HG02840 (cell line): ENCODE measurements around the gene GARIN1A.
"Not testable (repeated sequence)": the region's sequence is repeated elsewhere in the genome, so short reads cannot be mapped to it uniquely, and the experiment has no call there.

ENCODE experiments used
- ATAC-seq: cut with Tn5 transposase; IDR thresholded peaks from one replicate; pipeline ENCODE4 v1.9.1; 2021; ENCODE audit warnings: mild to moderate bottlenecking, moderate library complexity, moderate number of reproducible peaks; ENCODE audit not compliant: unreplicated experiment, low FRiP score

GARIN1A gene

DNA sequence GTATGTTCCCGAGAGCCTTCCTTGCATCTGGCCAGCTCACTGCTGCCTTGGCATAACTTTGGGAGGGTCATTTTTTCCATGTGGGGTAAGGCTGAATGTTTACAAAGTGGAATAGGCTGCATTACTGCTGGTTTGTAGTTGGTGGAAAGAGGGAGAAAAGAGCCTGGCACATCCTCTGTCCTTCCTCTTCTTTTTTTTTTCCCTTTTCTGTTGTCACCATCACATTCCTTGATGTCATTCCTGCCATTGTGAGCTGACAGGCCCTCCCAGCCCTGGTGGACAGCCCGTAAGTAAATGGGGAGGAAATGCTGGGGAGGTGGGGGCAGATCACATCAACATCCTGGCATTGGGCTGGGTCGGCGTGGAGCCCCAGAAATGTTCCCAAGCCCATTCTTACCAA is at the start of gene GARIN1A:
GARIN1A (plus strand) TSS at position 301 of the 400 bp plus-strand sequence. CDS start 106 bp downstream, outside the sequence.
- ATAC-seq = no peak

DNA sequence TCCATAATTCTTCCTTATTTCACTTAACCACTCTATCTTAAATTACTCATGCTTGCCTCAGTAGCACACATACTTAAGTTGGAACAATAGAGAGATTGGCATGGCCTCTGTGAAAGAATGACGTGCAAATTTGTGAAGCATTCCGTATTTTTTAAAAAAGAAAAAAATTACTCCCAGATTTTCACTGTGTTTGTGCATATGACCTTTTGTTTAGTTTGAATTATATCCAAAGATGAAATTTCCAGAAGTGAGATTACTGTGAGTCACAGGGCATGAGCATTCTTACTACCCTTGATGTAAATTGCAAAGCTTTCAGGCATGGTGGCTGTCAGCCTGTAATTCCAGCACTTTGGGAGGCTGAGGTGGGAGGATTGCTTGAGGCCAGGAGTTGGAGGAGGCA is 45.0 kb upstream of the GARIN1A start:
- ATAC-seq = not testable (repeated sequence)

DNA sequence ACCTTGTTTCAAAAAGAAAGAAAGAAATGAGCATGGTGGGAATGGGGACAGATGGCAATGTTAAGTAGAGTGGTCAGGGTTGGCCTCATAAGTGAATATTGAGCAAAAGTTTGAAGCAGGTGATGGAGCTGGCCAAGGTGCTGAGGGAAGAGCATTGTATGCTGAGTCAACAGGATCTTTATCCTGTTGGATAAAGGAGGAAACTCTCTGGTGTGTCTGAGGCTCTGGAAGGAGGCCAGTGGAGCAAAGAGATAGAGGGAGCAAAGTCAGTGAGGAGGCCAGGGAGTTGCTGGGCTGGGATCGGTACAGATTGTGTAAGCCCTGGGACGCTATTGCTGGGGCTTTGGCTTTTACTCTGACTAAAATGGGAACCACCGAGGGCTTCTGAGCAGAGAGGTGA is 38.2 kb upstream of the GARIN1A start:
- not testable (repeated sequence) for ATAC-seq

DNA sequence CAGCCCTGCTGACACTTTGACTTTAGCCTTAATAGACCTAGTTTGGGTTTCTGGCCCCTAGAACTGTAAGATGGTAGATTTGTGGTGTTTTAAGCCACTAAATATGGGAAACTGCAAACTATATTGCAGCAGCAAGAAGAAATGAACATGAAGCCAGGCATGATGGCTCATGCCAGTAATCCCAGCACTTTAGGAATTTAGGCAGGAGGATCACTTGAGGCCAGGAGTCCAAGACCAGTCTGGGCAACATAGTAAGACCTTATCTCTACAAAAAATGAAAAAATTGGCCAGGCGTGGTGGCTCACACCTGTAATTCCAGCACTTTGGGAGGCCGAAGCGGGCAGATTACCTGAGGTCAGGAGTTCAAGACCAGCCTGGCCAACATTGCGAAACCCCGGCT is 26.9 kb upstream of the GARIN1A start:
- not testable (repeated sequence) for ATAC-seq

DNA sequence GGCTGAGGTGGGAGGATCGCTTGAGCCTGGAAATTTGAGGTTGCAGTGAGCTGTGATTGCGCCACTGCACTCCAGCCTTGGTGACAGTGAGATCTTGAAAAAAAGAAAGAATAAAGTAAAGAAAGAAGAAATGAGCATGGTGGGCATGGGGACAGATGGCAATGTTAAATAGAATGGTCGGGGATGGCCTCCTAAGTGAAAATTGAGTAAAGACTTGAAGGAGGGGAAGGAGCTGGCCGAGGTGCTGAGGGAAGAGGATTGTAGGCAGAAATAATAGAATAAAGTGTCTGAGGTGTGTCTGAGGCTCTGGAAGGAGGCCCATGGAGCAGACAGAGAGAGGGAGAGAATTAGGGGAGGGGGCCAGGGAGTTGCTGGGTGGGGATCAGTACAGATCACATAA is 26.2 kb upstream of the GARIN1A start:
- not testable (repeated sequence) for ATAC-seq

DNA sequence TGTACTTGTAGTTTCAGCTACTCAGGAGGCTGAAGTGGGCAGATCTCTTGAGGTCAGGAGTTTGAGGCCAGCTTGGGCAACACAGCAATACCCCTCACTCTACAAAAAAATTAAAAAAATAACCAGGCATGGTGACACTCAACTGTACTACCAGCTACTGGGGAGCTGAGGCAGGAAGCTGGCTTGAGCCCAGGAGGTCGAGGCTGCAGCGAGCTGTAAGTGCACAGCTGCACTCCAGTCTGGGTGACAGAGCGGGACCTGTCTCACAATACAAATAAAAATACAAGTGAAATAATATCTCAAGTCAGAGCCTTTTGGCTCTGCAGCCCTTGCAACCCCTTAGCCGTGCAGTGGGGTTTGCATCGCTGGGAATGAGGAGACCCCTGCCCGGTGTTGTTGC is 25.2 kb upstream of the GARIN1A start:
- not testable (repeated sequence) for ATAC-seq

DNA sequence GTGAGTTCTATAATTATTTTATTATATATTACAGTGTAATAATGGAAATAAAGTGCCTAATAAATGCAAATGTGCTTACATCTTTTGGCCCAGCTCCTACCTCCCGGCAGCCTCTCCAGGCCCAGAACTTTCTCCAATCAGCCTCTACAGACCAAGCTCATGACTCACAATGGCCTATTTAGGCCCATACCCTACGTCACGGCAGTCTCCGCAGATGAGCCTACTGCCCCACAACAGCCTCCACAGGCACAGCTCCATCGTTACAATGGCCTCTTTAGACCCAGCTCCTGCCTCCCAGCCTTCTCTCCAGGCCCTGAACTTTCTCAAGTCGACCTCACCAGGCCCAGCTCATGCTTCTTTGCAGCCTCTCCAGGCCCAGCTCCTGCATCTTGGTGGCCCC is 21.0 kb upstream of the GARIN1A start:
- ATAC-seq = not testable (repeated sequence)

DNA sequence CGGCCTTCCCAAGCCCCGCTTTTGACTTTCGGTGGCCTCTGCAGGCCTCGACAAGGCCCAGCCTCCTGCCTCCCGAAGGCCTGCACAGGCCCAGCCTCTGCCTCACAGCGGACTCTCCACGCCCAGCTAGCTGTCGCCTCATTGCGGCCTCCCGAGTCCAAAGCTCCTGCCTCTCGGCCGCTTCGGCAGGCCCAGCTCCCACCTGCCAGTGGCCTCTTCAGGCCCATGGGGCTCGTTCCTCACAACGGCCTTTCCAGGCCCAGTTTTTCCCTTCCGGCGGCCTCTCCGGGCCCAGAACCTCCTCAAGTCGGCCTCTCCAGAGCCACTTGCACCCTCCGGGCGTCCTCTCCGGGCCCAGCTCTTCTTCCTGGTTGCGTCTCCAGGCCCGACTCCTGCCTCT is 19.5 kb upstream of the GARIN1A start:
- ATAC-seq = not testable (repeated sequence)

DNA sequence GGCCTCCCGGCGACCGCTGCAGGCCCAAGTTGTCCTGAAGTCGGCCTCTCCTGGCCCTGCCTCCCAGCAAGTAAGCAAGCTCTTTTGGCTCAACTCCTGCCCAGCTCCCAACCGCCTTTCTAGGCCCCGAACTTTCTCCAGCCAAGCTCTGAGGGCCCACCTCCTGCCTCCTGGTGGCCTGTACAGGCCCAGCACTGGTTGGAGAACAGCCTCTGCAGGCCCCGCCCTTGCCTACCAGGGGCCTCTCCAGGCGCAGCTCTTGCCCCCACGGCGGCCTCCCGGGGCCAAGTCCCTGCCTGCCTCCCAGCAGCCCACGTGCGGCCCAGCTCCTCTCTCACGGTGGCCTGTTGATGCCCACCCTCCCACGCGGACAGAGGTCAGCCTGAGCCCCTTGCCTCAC is 18.9 kb upstream of the GARIN1A start:
- ATAC-seq = not testable (repeated sequence)

DNA sequence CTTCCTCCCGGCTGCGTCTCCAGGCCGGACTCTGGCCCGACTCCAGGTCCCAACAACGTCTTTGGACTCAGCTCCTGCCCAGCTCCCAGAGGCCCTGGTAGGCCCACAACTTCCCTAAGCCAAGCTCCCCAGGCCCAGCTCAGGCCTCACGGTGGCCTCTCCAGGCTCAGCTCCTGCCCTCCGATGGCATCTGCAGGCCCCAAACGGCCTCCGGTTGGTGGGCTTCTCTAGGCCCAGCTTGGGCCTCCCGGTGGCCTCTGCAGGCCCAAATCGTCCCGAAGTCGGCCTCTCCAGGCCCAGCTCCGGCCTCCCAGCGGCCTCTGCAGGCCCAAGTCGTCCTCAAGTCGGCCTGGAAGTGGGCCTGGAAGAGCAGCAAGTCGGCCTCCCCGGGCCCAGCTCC is 18.0 kb upstream of the GARIN1A start:
- not testable (repeated sequence) for ATAC-seq

DNA sequence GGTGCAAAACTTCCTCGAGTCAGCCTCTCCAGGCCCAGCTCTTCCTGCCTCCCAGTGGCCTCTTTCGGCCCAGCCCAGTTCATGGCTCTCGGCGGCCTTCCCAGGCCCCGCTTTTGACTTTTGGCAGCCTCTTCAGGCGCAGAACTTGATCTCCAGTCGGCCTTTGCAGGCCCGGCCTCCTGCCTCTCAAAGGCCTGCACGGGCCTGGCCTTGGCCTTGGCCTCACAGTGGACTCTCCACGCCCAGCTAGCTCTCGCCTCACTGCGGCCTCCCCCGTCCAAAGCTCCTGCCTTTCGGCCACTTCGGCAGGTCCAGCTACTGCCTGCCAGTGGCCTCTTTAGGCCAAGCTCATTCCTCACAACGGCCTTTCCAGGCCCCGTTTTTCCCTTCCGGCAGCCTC is 17.6 kb upstream of the GARIN1A start:
- not testable (repeated sequence) for ATAC-seq

DNA sequence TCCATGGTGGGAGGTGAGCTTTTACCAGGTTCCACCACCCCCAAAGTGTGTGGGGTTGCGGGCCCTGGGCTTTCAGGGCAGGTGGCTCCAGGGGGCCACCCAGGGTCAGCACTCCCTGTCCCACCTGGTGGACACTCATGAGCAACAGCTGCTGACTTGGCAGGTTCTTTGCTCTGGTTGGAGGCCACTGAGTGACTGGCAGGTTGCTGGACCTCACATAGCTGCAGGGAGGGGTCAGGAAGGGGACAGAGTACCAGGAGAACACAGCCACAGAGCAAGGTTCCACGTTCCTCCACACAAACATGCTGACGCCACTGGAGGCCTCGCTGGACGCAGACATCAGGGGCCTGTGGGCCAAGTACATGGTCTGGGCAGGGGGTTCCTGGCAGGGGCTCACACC is 13.7 kb upstream of the GARIN1A start:
- not testable (repeated sequence) for ATAC-seq

DNA sequence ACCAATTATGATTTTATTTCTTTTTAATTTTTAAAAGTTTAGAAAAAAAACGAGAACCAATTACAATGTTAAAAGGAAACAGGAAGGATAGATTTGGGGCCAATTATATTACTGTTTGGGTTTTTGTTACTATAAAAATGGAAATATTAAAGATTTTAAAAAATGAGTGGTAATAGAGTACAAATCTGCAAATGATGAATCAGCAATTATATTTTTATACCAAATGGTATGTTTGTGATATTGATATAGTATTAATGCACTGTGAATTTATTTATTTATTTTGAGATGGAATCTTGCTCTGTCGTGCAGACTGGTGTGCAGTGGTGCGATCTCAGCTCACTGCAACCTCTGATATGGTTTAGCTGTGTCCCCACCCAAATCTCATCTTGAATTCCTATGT is 11.5 kb upstream of the GARIN1A start:
- ATAC-seq = no peak

DNA sequence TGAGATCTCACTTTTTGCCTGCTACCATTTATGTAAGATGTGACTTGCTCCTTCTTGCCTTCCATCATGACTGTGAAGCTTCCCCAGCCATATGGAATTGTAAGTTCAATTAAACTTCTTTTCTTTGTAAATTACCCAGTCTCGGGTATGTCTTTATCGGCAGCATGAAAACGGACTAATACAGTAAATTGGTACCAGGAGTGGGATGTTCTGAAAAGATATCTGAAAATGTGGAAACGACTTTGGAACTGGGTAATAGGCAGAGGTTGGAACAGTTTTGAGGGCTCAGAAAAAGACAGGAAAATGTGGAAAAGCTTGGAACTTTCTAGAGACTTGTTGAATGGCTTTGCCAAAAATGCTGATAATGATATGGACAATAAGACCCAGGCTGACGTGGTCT is 10.6 kb upstream of the GARIN1A start:
- ATAC-seq = no peak

DNA sequence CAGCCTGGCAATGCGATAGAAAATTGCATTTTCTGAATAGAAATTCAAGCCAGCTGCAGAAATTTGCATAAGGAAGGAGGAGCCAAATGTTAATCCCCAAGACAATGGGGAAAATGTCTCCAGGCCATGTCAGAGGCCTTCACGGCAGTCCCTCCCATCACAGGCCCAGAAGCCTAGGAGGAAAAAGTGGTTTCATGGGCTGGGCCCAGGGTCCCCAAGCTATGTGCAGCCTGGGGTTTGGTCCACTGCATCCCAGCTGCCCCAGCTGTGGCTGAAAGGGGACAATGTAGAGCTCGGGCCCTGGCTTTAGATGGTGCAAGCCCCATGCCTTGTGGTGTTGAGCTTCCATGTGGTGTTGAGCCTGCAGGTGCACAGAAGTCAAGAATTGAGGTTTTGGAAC is 10.0 kb upstream of the GARIN1A start:
- no peak for ATAC-seq

DNA sequence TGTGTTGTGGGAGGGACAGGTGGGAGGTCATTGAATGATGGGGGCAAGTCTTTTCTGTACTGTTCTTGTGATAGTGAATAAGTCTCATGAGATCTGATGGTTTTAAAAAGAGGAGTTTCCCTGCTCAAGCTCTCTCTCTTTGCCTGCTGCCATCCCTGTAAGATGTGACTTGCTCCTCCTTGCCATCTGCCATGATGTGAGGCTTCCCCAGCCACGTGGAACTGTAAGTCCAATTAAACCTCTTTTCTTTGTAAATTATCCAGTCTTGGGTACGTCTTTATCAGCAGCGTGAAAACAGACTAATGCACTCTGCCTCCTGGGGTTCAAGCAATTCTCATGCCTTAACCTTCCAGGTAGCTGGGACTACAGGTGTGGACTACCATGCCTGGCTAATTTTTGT is 8.9 kb upstream of the GARIN1A start:
- ATAC-seq = not testable (repeated sequence)

DNA sequence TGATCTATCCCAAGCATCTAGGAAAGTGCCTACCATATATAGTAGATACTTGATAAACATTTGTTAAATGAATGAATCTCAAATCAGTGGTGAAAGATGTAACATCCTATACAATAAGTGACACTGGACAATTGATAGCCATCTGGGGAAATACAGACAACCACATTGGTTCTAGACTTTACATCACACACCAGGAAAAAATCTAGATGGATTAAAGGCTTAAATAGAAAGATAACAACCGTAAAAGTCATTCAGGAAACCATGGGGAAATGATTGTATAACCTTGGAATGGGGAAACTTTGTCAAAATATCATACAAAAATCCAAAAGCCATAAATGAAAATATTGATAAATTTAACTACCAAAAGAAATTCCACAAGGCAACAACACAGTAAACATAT is 7.0 kb upstream of the GARIN1A start:
- ATAC-seq = no peak

DNA sequence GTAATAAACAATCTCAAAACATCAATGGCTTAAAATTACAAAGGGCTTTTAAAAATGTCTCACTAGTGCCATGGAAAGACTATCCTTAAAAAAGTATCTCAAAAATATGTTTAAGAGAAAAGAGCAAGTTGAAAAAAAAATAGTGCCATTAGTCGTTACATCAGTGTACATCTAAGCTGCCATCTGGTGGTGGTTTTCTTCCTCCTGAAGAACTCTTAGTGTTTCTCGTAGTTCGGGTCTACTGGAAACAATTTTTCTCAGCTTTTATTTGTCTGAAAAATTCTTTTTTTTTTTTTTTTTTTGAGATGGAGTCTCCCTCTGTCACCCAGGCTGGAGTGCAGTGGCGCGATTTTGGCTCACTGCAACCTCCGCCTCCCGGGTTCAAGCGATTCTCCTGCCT is 5.9 kb upstream of the GARIN1A start:
- ATAC-seq = no peak

DNA sequence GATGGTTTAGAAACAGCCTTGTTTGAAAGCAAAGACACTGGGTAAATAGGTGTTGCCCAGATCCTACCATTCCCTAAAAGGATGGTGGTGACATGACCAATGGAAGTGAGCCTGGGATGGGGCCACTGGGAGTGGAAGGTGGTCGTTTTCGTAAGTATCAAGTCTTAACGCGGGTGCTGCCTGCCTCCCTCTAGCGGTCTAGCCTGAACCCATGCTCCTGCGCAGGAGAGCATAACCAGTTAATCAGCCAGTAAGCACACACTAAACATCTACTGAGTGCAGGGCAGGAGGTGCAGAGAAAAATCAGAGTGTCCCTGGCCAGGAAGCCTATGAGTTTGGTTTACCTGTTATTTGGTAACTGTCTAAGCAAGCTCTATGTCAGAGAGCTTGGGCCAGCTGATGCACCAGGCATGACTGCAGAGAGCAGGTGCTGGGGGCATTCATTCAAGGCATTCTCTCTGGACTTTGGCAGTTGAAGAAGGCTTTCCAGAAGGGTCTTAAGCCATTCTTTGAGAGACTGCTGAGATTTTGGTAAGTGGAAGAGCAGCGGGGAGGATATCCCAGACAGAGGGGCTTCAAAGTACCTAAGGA is 930 bp downstream of the GARIN1A start:
- no peak for ATAC-seq

DNA sequence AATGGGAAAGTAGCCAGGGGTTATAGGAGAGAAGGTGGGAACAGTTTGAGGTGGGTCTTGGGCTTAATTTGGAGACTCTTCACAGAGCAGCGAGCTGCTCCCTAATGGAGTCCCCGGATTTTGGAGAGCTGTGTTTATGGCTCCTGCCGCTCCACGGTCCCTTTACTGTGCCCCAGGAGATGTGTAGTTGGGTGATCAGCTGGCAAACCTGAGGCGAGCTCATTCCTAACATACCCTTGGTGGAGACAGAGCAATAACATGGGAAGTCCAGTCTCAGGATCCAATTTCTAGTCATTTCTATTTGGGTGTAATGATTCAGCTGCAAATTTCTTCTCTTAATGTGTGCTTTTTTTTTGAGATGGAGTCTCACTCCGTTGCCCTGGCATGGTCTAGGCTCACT is 1.5 kb downstream of the GARIN1A start:
- ATAC-seq = no peak

DNA sequence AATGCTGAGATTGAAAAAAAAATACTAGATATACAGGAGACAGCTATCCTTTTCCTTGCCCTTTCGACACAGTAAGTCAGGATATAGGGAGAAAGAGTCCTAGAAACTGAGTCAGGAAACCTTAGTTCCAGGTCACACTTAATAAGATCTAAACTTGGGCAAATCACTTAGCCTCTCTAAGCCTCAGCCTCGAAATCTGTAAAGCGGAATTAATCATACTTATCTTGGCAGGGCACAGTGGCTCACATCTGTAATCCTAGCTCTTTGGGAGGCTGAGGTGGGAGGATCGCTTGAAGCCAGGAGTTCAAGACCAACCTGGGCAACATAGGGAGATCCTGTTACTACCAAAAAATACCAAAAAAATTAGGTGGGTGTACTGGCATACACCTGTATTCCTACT is 4.6 kb downstream of the GARIN1A start:
- no peak for ATAC-seq

DNA sequence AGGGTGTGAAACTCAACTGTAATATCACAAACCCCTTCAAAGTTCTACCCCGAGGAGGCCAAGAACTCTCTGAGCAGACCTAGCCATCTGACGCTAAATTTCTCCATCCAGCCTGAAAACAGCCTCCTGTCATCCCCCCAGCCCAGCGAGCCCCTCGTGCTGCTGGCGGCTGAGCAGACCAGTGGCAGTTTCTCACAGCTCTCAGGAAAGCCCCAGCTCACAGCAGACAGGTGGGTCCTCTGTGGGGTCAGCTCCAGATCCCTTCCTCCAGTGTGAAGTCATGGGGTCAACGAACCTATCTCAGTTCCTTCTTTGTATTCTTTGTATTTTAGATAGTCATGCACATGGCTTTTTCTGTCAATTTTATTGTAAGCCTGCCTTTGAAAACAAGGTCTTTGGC is 7.8 kb downstream of the GARIN1A start:
- no peak for ATAC-seq
